Panc1 (cell line): ENCODE measurements around the gene EIF4G3. TPM values are rescaled to one million over a fixed set of nuclear protein-coding genes. Genes with fewer than 3 reads are reported as not detected.
"Not testable (repeated sequence)": the region's sequence is repeated elsewhere in the genome, so short reads cannot be mapped to it uniquely, and the experiment has no call there.

Source experiments
- ATAC-seq: fragments of 200-7000 bp; cut with Tn5 transposase; 2 replicates; pipeline ENCODE4 v1.9.1; 2020; ENCODE audit warnings: mild to moderate bottlenecking, moderate library complexity
- BruUV-seq: library from RNA; stranded (reverse); fragments of 400-500 nt; replicated peaks from 2 replicates; lab custom pipeline; 2021; lab: Mats Ljungman, UMichigan
- CTCF ChIA-PET: fragments of 300-600 bp; sonication (Branson Sonifier 250); formaldehyde crosslinking; loops from one replicate; lab custom pipeline; 2022; ENCODE audit warnings: antibody characterized with exemption; lab: Charles Lee
- POLR2A ChIA-PET: fragments of 300-600 bp; sonication (Branson Sonifier 250); formaldehyde crosslinking; loops from one replicate; lab custom pipeline; 2022; ENCODE audit warnings: antibody characterized with exemption; lab: Charles Lee
- DNase-seq: peaks from one replicate; pipeline ENCODE4 v3.0.0-alpha.2; 2010; ENCODE audit warnings: low read depth, low spot score
- H3K27ac ChIP-seq: 2 replicates; pipeline ENCODE4 v1.5.1; 2011; ENCODE audit warnings: mild to moderate bottlenecking, low read length, inconsistent platforms
- H3K27me3 ChIP-seq: fragments of 200-500 bp; sonication (Bioruptor generic); 2 replicates; pipeline ENCODE4 v1.6.0; 2014; ENCODE audit warnings: low read length, inconsistent platforms; ENCODE audit not compliant: control insufficient read depth, insufficient read depth
- H3K36me3 ChIP-seq: fragments of 200-500 bp; sonication (Bioruptor generic); 2 replicates; pipeline ENCODE4 v1.5.1; 2014; ENCODE audit warnings: inconsistent platforms, mild to moderate bottlenecking, low read length, moderate library complexity; ENCODE audit not compliant: control insufficient read depth, insufficient read depth
- H3K4me1 ChIP-seq: 2 replicates; pipeline ENCODE4 v1.5.1; 2011; ENCODE audit warnings: inconsistent platforms, mild to moderate bottlenecking, low read length, moderate library complexity; ENCODE audit not compliant: control insufficient read depth, insufficient read depth
- H3K4me3 ChIP-seq, 2 experiments: 2 replicates each; pipeline ENCODE4 v1.5.1; 2011 to 2012; ENCODE audit warnings: low read depth in 2 of 2, low read length in 2 of 2, mild to moderate bottlenecking in 2 of 2, inconsistent platforms in 1 of 2, moderate library complexity in 1 of 2
- H3K9me3 ChIP-seq: fragments of 200-500 bp; sonication (Bioruptor generic); 2 replicates; pipeline ENCODE4 v1.5.1; 2014; ENCODE audit warnings: low read depth, mild to moderate bottlenecking, inconsistent platforms, low read length, moderate library complexity; ENCODE audit not compliant: control insufficient read depth, insufficient read depth
- CTCF ChIP-seq: fragments of 450-650 bp; IDR thresholded peaks from 2 replicates; pipeline ENCODE4 v1.5.1; 2017; ENCODE audit warnings: mild to moderate bottlenecking
- POLR2AphosphoS5 ChIP-seq: IDR thresholded peaks from 2 replicates; pipeline ENCODE4 v1.6.1; 2012; ENCODE audit warnings: mild to moderate bottlenecking, low read depth, low read length, moderate library complexity
- REST ChIP-seq, 2 experiments: IDR thresholded peaks; 2 replicates each; pipeline ENCODE4 v1.6.1; 2011 to 2012; ENCODE audit warnings: low read depth in 2 of 2, control low read depth in 1 of 2, low read length in 1 of 2, mild to moderate bottlenecking in 1 of 2, moderate library complexity in 1 of 2; ENCODE audit not compliant: insufficient read depth in 1 of 2
- SIN3A ChIP-seq: IDR thresholded peaks from 2 replicates; pipeline ENCODE4 v1.6.1; 2012; ENCODE audit warnings: low read depth, mild to moderate bottlenecking, low read length, moderate library complexity, borderline replicate concordance; ENCODE audit not compliant: insufficient read depth
- TCF7L2 ChIP-seq: IDR thresholded peaks from 2 replicates; pipeline ENCODE4 v1.6.1; 2011; ENCODE audit warnings: mild to moderate bottlenecking, low read depth, low read length, inconsistent platforms
- in situ Hi-C: cut with HindIII; loops from 2 replicates; pipeline ENCODE4 v1.10.0; 2016; ENCODE audit warnings: low sequenced_read_pairs, low pct_unique_long_range_greater_than_20kb
- intact Hi-C: fragments of 100-400 bp; cut with micrococcal nuclease; formaldehyde crosslinking; loops from one replicate; pipeline ENCODE4 v1.10.0; 2022; ENCODE audit not compliant: unreplicated experiment
- total RNA-seq: library from RNA; stranded (reverse); gene quantifications from one replicate; pipeline ENCODE4 v1.2.1, GENCODE V29; 2021; ENCODE audit not compliant: unreplicated experiment

The EIF4G3 gene
- total RNA-seq, 1 experiment from 2014 or later, result 78.6 TPM

GRCh38 chr1:21139601-21140000 lies 37.1 kb downstream of the EIF4G3 start:
- Histone ChIP-seq H3K27me3 (no peaks in the 10 kb centered on the region), H3K27ac (no peak overlapping the region), H3K9me3 (no peaks in the 10 kb centered on the region), H3K4me1 (no peaks in the 10 kb centered on the region), H3K36me3 (no peaks in the 10 kb centered on the region), H3K4me3 (no peak overlapping the region)
- no peak for DNase-seq
- ChIA-PET POLR2A (no interaction called here), CTCF (no interaction called here)
- in situ Hi-C loops (no loop called here), intact Hi-C loops (no loop called here)
- TF ChIP-seq TCF7L2 (no peak), REST (IDR thresholded peaks at IDR 0.05; ENCODE audit: insufficient read depth in 1 of 2, low read depth in 2 of 2, low read length in 1 of 2) (no peak), POLR2AphosphoS5 (no peak), CTCF (no peak), SIN3A (no peak)
- no TSS peak for BruUV-seq
- ATAC-seq, result no peak

GRCh38 chr1:21136344-21136743 lies 40.4 kb downstream of the EIF4G3 start:
- H3K27ac ChIP-seq, intact Hi-C loops, BruUV-seq, DNase-seq, in situ Hi-C loops, H3K4me3 ChIP-seq, H3K27me3 ChIP-seq, H3K36me3 ChIP-seq, H3K4me1 ChIP-seq, POLR2A ChIA-PET, ATAC-seq, H3K9me3 ChIP-seq: not testable (repeated sequence)
- CTCF ChIA-PET, result interaction anchor here (0.6 to 0.7 kb wide), 2 partner anchors 59 to 1734 kb away, joined by 4 to 5 read pairs; no protein-coding TSS in a partner anchor

- no peak for DNase-seq
- intact Hi-C loops (no loop called here), in situ Hi-C loops (no loop called here)
- no peak for ATAC-seq
- H3K4me1 ChIP-seq, result no peaks in the 10 kb centered on the region
- no peaks in the 10 kb centered on the region for H3K36me3 ChIP-seq
- no peaks in the 10 kb centered on the region for H3K9me3 ChIP-seq
- no peak for TF ChIP-seq TCF7L2
- TF ChIP-seq CTCF, result no peak
- no peak for TF ChIP-seq POLR2AphosphoS5
- TF ChIP-seq SIN3A, result no peak
- no peak for TF ChIP-seq REST (IDR thresholded peaks at IDR 0.05; ENCODE audit: insufficient read depth in 1 of 2, low read depth in 2 of 2, low read length in 1 of 2)
- H3K27me3 ChIP-seq, result no peaks in the 10 kb centered on the region
- ChIA-PET CTCF (interaction anchor here (0.7 kb wide), 1 partner anchor 120 kb away, joined by 7 read pairs; no protein-coding TSS in a partner anchor), POLR2A (no interaction called here)
- no peak overlapping the region for H3K4me3 ChIP-seq
- no TSS peak for BruUV-seq
- no peak overlapping the region for H3K27ac ChIP-seq
These were observed 45.5 kb downstream of the EIF4G3 start for GRCh38 chr1:21131200-21131599.
